MV-4-11 (cell line): Measurements from ENCODE around the gene KLHL33.
"Not testable (repeated sequence)": the region's sequence is repeated elsewhere in the genome, so short reads cannot be mapped to it uniquely, and the experiment has no call there.

Source experiments
- DNase-seq: peaks from one replicate; lab custom pipeline; 2025; lab: John Stamatoyannopoulos, UW

Gene KLHL33

DNA sequence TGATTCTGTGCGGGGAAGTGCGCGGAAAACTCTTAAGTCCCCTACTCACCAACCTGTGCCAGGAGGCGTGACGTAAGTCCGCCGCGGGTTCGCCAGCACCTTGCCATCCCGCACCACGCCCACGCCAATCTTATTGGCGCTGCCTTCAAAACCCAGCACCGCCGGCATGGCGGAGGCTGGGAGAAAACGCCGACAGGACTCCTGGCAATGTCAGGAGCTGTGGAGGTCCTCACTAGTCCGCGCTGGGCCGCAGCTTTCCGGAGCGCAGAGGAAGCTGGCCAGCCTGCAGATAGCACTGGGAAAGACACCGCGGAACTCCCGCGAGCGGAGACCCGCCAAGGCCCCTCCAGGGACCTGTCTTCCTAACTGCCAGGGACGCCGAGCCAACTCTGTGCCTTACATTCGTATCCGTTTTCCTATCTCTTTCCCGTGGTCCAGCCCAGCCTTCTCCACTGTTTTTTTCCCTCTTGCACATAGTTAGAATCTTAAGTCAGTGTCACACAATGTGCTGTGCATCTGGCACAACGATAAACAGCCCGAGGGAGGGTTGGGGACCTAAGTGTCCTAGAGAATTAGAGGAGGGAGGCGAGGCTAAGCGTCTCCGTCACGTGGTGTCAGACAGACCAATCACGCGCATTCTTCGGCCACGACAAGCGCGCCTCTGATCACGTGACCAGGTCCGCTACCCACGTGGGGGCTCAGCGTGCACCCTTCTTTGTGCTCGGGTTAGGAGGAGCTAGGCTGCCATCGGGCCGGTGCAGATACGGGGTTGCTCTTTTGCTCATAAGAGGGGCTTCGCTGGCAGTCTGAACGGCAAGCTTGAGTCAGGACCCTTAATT, 18.8 kb upstream of the KLHL33 start, which contains the start of the genes APEX1 and OSGEP:
Gene APEX1, plus strand, starts transcription at position 711 of the 839 bp plus-strand sequence. CDS start 420 bp downstream, outside the sequence.
Gene OSGEP, minus strand, starts transcription at position 297 of the 839 bp plus-strand sequence. Its CDS starts 129 bp downstream, at position 168.
- peak; percentile 99 for DNase-seq

GRCh38 chr14:20452831-20453230, 16.9 kb upstream of the KLHL33 start:
- DNase-seq: not testable (repeated sequence)

GRCh38 chr14:20446889-20447288, 10.9 kb upstream of the KLHL33 start:
- no peak for DNase-seq

GRCh38 chr14:20443650-20444049, 7.7 kb upstream of the KLHL33 start:
- DNase-seq: not testable (repeated sequence)

- DNase-seq: no peak
These were observed 5.5 kb upstream of the KLHL33 start for GRCh38 chr14:20441461-20441860.

GRCh38 chr14:20440882-20441281, 4.9 kb upstream of the KLHL33 start:
- DNase-seq: no peak

DNA sequence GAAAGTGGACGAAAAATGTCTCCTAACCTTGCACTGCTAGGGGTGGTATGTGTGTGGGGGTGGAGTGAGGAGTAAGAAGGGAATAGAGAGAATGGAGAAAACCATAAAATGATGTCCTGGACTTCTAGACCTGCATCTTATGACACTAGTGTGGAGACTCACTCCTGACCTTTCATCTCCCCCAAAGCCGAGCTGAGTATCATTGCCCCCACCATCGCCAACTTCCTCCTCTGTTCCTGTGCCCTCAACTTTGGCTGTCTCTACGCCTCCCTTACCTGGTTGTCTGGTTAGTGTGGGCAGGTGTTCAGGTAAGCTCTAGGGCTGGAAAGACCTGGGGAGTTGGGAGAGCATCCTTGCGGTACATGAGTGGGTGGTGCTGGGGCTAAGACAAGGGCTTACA, 4.5 kb upstream of the KLHL33 start:
- DNase-seq: no peak

DNA sequence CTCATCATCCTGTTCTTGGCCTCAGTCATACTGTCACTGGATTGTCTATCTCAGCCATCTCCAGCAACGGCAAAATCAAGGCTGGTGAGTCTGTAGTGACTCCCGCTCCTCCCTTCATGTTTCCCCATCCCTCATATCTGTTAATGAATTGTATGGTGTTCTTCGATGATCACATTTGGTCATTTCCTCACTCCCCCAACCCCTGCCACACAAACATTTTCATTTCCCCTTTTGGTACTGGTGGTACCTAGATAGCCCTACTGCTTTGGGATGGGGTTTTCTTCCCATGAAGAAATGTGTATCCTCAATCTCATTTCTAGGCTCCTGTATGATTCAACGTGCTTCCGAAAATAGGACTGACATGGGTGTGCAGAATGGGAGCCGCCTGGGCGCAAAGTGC, 2.7 kb upstream of the KLHL33 start:
- peak; percentile 78 for DNase-seq

DNA sequence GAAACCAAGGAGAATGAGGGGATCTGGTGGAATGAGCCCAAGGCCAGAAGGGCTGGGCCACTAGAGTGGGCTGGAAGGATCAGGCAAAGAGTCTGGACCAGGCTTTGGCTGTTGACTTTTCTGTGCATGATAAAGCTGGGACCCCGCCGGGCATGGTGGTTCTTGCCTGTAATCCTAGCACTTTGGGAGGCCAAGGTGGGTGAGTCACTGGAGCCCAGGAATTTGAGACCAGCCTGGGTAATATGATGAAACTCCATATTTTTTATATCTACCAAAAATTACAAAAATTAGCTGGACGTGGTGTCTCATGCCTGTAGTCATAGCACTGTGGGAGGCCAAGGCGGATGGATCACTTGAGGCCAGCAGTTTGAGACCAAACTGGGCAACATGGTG, 393 bp upstream of the KLHL33 start:
- DNase-seq: no peak

DNA sequence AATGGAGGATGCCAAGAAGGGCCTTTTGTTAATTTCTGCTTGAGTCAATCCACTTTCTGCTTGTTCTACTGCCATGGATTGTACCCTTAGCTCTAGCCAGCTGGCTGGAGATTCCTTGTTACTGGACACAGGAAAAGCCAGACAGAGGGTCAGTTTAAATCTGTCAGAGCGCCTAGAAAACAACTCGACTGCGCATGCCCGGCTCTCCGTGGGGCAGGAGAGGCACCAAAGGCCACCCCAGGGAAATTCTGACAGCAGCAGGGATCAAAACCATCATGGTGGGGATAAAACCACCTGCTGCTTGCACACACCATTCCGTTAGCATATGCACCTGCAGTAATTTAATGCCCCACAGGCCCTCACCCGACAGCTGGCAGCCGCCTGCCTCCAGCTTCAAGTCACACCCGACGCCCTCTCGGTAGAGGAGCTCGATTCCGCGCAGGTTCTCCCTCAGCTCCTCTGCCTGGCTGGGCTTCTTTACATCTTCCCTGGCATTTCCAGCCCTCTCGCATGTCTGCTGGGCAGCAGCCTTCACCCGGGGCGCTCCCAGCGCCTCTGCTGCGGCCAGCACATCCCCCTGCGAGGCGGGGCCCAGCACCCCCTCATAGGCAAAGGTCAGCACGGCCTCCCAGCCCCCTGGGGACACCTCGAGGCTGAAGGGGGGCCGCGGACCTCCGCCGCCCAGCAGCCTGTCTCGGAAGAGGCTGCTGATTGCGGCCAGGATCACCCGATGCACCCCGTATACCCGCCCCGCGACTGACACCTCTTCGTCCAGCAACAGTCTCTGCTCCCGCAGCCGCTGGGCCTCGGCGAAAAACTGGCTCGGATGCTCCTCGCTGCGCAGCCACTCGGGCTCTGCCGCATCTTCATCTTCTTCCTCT, 1.0 kb downstream of the KLHL33 start:
- no peak for DNase-seq

- no peak for DNase-seq
These were observed 5.9 kb downstream of the KLHL33 start for GRCh38 chr14:20429801-20430669.

GRCh38 chr14:20428802-20429201, 7.2 kb downstream of the KLHL33 start:
- DNase-seq: no peak

GRCh38 chr14:20428010-20428365, 8.0 kb downstream of the KLHL33 start:
- DNase-seq: no peak

- DNase-seq: peak; percentile 98
These were observed 8.5 kb downstream of the KLHL33 start for GRCh38 chr14:20427231-20428009.

DNA sequence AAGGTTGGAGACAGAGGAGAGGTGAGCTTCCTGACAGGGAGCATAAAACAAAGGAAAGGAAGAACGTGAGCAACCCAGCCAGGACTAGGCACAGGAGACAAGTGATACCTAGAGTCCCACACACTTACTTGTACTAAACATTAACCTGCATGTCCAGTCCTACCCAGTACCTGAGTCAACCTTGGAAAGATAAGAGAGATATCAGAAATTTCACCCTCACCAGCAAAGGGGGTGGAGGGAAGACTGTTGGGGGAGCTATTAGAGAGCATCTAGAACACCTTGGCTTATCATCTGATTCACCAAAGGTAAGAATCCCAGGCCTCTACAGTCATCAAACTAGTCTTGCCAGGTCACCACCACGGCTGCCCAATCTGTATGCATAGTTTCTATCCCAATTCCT, 11.1 kb downstream of the KLHL33 start:
- DNase-seq: no peak

GRCh38 chr14:20422886-20423285, 13.1 kb downstream of the KLHL33 start:
- no peak for DNase-seq

GRCh38 chr14:20421267-20421666, 14.7 kb downstream of the KLHL33 start:
- DNase-seq: no peak

- DNase-seq: peak; percentile 28
These were observed 16.5 kb downstream of the KLHL33 start for GRCh38 chr14:20419419-20419818.

DNA sequence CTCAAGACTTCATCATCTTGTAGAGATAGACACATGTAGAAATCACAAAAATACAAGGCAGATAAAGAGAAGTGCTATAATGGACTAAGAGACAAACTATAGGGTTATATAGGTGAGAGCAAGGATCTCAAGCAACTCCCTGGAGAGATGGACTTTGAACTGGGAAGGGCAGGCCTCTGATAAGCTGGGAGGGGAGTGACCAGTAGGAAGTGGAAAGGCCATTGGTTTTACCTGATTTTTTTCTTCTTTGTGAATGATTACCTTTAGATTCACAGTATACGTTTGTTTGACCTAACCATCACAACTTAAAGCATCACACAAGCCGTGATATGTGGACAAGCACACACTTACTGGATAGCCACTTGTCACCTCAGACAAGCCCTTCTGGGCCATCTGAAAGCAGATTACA, 17.5 kb downstream of the KLHL33 start:
- DNase-seq: no peak

DNA sequence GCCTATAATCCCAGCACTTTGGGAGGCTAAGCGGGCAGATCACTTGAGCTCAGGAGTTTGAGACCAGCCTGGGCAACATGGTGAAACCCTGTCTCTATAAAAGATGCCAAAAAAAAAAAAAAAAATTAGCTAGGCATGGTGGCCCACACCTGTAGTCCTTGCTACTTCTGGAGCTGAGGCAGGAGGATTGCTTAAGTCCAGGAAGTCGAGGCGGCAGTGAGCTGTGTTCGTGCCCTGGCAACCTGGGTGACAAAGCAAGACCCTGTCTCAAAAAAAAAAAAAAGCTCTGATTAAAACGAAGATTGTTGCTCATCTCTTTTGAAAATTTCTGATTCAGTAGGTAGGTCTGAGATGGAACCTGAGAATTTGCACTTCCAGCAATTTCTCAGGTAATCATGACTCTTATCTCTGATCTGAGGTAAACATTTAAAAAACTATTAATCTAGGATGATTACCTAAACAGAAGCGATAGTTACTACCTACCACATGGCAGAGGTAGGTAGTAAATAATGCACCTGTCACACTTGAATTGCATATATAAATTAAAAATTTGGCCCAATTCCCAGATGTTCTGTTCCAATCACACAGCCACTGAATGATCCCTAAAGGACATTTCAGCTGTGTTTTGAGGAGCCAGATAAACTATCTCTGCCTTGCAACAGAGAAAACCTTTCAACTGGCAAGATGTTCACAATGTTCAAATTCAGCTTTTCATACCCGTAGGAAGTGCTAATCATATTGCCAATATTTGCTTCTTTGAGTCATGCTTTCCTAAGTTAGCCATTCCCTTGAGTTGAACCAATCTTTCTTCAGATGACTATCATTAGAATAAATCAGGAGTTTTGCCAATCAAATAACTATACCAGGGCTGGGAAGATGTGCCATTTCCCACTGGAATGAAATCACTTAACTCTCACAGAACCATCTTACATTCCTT, 18.4 kb downstream of the KLHL33 start:
- DNase-seq: no peak
